ENCODE measurements around the gene RNF26.

DNA sequence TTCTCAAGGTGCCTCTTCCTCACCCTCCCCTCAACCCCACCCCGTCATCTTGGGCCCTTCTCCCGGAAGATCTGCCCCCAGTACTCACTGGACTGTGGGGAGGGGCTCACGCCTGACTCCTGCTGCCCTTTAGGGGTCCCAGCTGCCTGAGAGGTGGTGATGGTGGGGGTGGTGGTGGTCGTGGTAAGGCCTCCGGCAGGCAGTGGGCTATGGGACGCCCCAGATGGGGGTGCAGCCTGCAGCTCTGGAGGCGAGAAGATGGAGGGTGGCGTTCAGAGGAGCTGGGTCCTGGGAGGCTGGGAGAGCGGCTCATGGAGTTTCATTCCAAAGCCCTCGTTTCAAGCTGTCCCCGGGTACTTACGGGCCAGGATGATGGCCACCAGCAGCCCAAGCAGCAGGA is 11.4 kb downstream of the RNF26 start:
- TF ChIP-seq CTCF (conservative IDR thresholded peaks at IDR 0.05) (no peak), ZFX (IDR thresholded peaks at IDR 0.05) (no peak)
